Type B pancreatic cell (in vitro differentiated cells): ENCODE results near the gene KCNH8. TPM values are rescaled to one million over a fixed set of nuclear protein-coding genes. Genes with fewer than 3 reads are reported as not detected.

Experiments used
- DNase-seq: peaks from one replicate; pipeline ENCODE4 v3.0.0; 2021; ENCODE audit warnings: mixed read lengths; ENCODE audit not compliant: unreplicated experiment; ENCODE audit errors: extremely low spot score
- H3K27ac Mint-ChIP-seq: 2 replicates; pipeline ENCODE4 v1.8.0; 2021; ENCODE audit warnings: mild to moderate bottlenecking, mixed read lengths
- H3K27me3 Mint-ChIP-seq: 2 replicates; pipeline ENCODE4 v1.8.0; 2021; ENCODE audit warnings: mixed read lengths
- H3K36me3 Mint-ChIP-seq: 2 replicates; pipeline ENCODE4 v1.8.0; 2021; ENCODE audit warnings: mixed read lengths
- H3K4me1 Mint-ChIP-seq: one replicate; pipeline ENCODE4 v1.8.0; 2021; ENCODE audit warnings: mixed read lengths; ENCODE audit not compliant: unreplicated experiment
- H3K4me3 Mint-ChIP-seq: 2 replicates; pipeline ENCODE4 v1.8.0; 2021; ENCODE audit warnings: mild to moderate bottlenecking, mixed read lengths
- H3K9me3 Mint-ChIP-seq: 2 replicates; pipeline ENCODE4 v1.8.0; 2021; ENCODE audit warnings: mixed read lengths
- CTCF ChIP-seq: fragments of 200-600 bp; sonication (generic); conservative IDR thresholded peaks from 2 replicates; pipeline ENCODE4 v1.5.0; 2021; ENCODE audit warnings: antibody characterized with exemption, mild to moderate bottlenecking
- total RNA-seq: library from RNA; stranded (reverse); gene quantifications from 2 replicates; pipeline ENCODE4 v1.2.1, GENCODE V29; 2021; ENCODE audit warnings: low replicate concordance

Gene KCNH8
- total RNA-seq, 1 donor from 2014 or later, result 1.2 TPM

DNA sequence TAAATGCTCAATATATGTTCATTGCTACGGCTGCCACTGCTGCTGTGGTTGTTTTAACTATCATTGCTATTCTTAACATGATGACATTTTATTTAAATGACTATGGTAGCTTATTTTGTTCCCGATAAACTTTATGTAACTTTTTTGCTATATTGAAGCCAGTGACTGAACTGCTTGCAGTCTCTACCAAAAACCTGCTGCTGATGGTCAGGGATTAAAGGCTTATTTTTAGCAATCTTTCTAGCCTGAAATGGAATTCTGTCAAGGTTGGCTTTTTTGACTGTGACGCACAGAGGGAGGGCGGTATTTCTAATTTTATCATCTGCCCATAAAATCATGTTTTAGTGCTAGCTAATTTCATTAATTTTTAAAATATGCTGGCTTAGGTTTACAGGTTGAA, 271.8 kb downstream of the KCNH8 start:
- Mint-ChIP-seq H3K36me3 (no peaks in the 10 kb centered on the region), H3K9me3 (no peaks in the 10 kb centered on the region), H3K27ac (no peak overlapping the region), H3K4me1 (no peaks in the 10 kb centered on the region), H3K4me3 (no peak overlapping the region), H3K27me3 (no peaks in the 10 kb centered on the region)
- DNase-seq, result no peak
- TF ChIP-seq CTCF, result no peak

GRCh38 chr3:19425825-19426224, 277.5 kb downstream of the KCNH8 start:
- no peak for DNase-seq
- H3K9me3 Mint-ChIP-seq, result no peaks in the 10 kb centered on the region
- H3K4me3 Mint-ChIP-seq, result no peak overlapping the region
- H3K27ac Mint-ChIP-seq, result no peak overlapping the region
- no peaks in the 10 kb centered on the region for H3K36me3 Mint-ChIP-seq
- TF ChIP-seq CTCF, result no peak
- H3K4me1 Mint-ChIP-seq, result no peaks in the 10 kb centered on the region
- no peaks in the 10 kb centered on the region for H3K27me3 Mint-ChIP-seq

- no peaks in the 10 kb centered on the region for H3K9me3 Mint-ChIP-seq
- no peak for TF ChIP-seq CTCF
- no peaks in the 10 kb centered on the region for H3K4me1 Mint-ChIP-seq
- no peak overlapping the region for H3K4me3 Mint-ChIP-seq
- H3K27me3 Mint-ChIP-seq, result no peaks in the 10 kb centered on the region
- no peaks in the 10 kb centered on the region for H3K36me3 Mint-ChIP-seq
- no peak for DNase-seq
- no peak overlapping the region for H3K27ac Mint-ChIP-seq
Observed at GRCh38 chr3:19427422-19428149, 279.3 kb downstream of the KCNH8 start.

DNA sequence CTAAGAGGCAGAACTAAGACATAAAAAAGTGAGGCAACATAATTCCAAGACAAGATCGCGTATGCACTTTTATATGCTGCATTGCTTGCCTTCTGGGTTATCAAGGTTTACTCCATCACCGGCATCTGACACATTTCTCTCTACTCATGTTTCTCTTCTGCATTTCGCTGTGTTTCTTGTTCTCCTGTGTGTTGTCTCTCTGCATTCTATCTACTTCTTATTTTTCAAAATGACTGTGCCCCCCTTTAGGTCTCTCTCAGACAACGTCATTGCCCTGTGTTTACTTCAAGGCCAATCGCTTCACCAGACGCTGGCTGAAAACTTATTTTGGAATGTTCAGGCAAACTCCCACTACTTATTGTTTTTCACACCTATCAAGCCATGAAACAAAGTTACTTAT, 280.4 kb downstream of the KCNH8 start:
- H3K4me1 Mint-ChIP-seq, result no peaks in the 10 kb centered on the region

DNA sequence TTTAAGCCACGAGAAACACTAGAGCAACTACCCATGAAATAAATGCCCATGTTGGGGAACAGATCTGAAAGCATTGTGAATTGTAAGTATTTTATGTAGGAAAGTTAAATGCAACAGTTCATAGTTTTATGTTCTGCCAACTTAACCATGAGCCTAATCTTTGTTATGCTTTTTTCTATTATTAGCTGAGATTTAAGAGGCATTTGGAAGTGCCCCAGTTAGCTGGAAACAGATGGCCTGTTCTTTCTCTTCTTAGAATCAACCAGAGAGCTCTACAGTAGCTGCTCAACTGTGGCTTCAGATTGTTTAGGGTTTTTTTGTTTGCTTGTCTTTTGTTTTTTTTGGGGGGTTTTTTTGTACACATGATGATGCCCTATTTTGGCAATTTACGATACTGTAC, 284.4 kb downstream of the KCNH8 start:
- no peaks in the 10 kb centered on the region for H3K36me3 Mint-ChIP-seq
- no peaks in the 10 kb centered on the region for H3K27me3 Mint-ChIP-seq
- no peak for TF ChIP-seq CTCF
- no peak overlapping the region for H3K4me3 Mint-ChIP-seq
- DNase-seq, result no peak
- no peak overlapping the region for H3K27ac Mint-ChIP-seq
- H3K4me1 Mint-ChIP-seq, result no peaks in the 10 kb centered on the region
- no peaks in the 10 kb centered on the region for H3K9me3 Mint-ChIP-seq

More for the DNA sequence above, 280.4 kb downstream of the KCNH8 start:
- no peak for DNase-seq
- Mint-ChIP-seq H3K36me3 (no peaks in the 10 kb centered on the region), H3K9me3 (no peaks in the 10 kb centered on the region), H3K27me3 (no peaks in the 10 kb centered on the region), H3K27ac (no peak overlapping the region), H3K4me3 (no peak overlapping the region)
- no peak for TF ChIP-seq CTCF

GRCh38 chr3:19436746-19437145, 288.4 kb downstream of the KCNH8 start:
- no peak for DNase-seq
- no peak for TF ChIP-seq CTCF
- Mint-ChIP-seq H3K4me3 (no peak overlapping the region), H3K4me1 (no peaks in the 10 kb centered on the region), H3K9me3 (no peaks in the 10 kb centered on the region), H3K36me3 (no peaks in the 10 kb centered on the region), H3K27ac (no peak overlapping the region), H3K27me3 (no peaks in the 10 kb centered on the region)
